Measurements from ENCODE around the gene EVC. TPM values are rescaled to one million over a fixed set of nuclear protein-coding genes. Genes with fewer than 3 reads are reported as not detected.

Gene EVC
- total and polyA plus RNA-seq, 2 of the 4 experiments (the other 2 are of a cell fraction) = 16.8 to 18.9 TPM

GRCh38 chr4:5720157-5720850 lies 9.3 kb downstream of the EVC start:
- Histone ChIP-seq H3K4me1 (ENCODE audit: control insufficient read depth, insufficient read depth, low read length) (peaks cover 22% of the 10 kb centered on the region), H3K4ac (ENCODE audit: low read depth, low read length) (peak overlapping the region; percentile 63), H4K91ac (ENCODE audit: insufficient read depth, low read depth, low read length) (peak overlapping the region; percentile 31; the same call in 1 of the 2 replicates), H2AFZ (replicated peaks; ENCODE audit: low read length, poor library complexity) (no peak overlapping the region), H2BK20ac (ENCODE audit: low read depth, low read length) (peak overlapping the region; percentile 22; the same call in 1 of the 2 replicates), H3K27ac (ENCODE audit: insufficient read depth, low read length) (no peak overlapping the region), H2BK120ac (ENCODE audit: low read depth, low read length) (peak overlapping the region; percentile 44), H3K9me1 (ENCODE audit: insufficient read depth, low read length) (peaks cover 34% of the 10 kb centered on the region), H3K79me1 (ENCODE audit: low read depth in 1 of 2, low read length in 2 of 2) (peaks cover 39 to 79% of the 10 kb centered on the region in 2 experiments), H3K36me3 (ENCODE audit: control insufficient read depth, insufficient read depth, low read length) (peaks cover 24% of the 10 kb centered on the region), H3K9ac (ENCODE audit: low read depth, low read length) (no peak overlapping the region), H3K4me2 (ENCODE audit: low read depth, low read length) (no peak overlapping the region), H3K18ac (ENCODE audit: low read depth, low read length) (peak overlapping the region; percentile 27; the same call in 1 of the 2 replicates), H4K8ac (ENCODE audit: low read depth in 2 of 2, low read length in 2 of 2) (peak overlapping the region in 1 of 2 experiments; percentile 39; a peak in 1 of 4 replicates), H3K14ac (replicated peaks; ENCODE audit: low read depth, low read length) (peak overlapping the region; percentile 63), H2BK5ac (ENCODE audit: low read depth, low read length, poor library complexity, severe bottlenecking) (no peak overlapping the region), H3K4me3 (ENCODE audit: insufficient read depth, low read depth, low read length) (no peak overlapping the region), H3K56ac (ENCODE audit: extremely low read depth, insufficient read depth, low read length) (no peak overlapping the region), H3K23ac (ENCODE audit: low read depth, low read length) (peak overlapping the region; percentile 40; the same call in 1 of the 2 replicates), H4K5ac (ENCODE audit: low read depth, low read length) (no peak overlapping the region), H3K27me3 (ENCODE audit: control insufficient read depth, insufficient read depth, low read length) (no peaks in the 10 kb centered on the region), H2BK15ac (ENCODE audit: low read depth, low read length) (no peak overlapping the region; the same call in 2 of the 3 replicates), H2AK5ac (ENCODE audit: low read depth, low read length) (peak overlapping the region; percentile 42; the same call in 1 of the 2 replicates), H3K9me3 (ENCODE audit: control insufficient read depth, insufficient read depth, low read length) (peaks cover under 1% of the 10 kb centered on the region; the same call in 1 of the 2 replicates), H2AK9ac (replicated peaks; ENCODE audit: low read depth, low read length, poor library complexity) (peak overlapping the region; percentile 56), H4K20me1 (ENCODE audit: insufficient read depth, low read length) (peaks cover 63% of the 10 kb centered on the region)
- BruUV-seq (replicated peaks) = no TSS peak
- in situ Hi-C loops (cut with MboI; ENCODE audit: low sequenced_read_pairs) (no loop called here), intact Hi-C loops (cut with micrococcal nuclease) (no loop called here), dilution Hi-C loops (cut with HindIII; ENCODE audit: low sequenced_read_pairs, unreplicated experiment) (no loop called here)
- CTCF ChIA-PET = no interaction called here
- ATAC-seq (ENCODE audit: low read depth) (no peak), DNase-seq (no peak)
- POLR2A ChIA-PET (ENCODE audit: unreplicated experiment) = no interaction called here
- WGBS, 2 experiments (ENCODE audit: extremely low coverage in 2 of 2, insufficient read length in 1 of 2) = 80% methylated on average over 2 of the region's 16 CpGs; no CpG with 5 or more reads in 1 of the 2 experiments
- TF ChIP-seq POLR2A (IDR thresholded peaks at IDR 0.05; ENCODE audit: low read depth, low read length) (no peak), MAZ (IDR thresholded peaks at IDR 0.05; ENCODE audit: borderline replicate concordance, low read depth, low read length) (no peak), FOS (IDR thresholded peaks at IDR 0.05; ENCODE audit: low read depth, low read length) (no peak), USF2 (IDR thresholded peaks at IDR 0.05; ENCODE audit: low read depth, low read length) (no peak), BHLHE40 (IDR thresholded peaks at IDR 0.05; ENCODE audit: low read depth, low read length) (no peak), NFE2L2 (IDR thresholded peaks at IDR 0.05; ENCODE audit: low read depth, low read length) (no peak), CTCF (conservative IDR thresholded peaks at IDR 0.05; ENCODE audit: low read depth, low read length) (no peak), ELK1 (IDR thresholded peaks at IDR 0.05; ENCODE audit: borderline replicate concordance, low read depth, low read length) (no peak), SMC3 (IDR thresholded peaks at IDR 0.05; ENCODE audit: low read depth, low read length) (no peak), MAFK (IDR thresholded peaks at IDR 0.05; ENCODE audit: low read depth, low read length) (no peak), RFX5 (IDR thresholded peaks at IDR 0.05; ENCODE audit: low read depth, low read length) (no peak), MXI1 (IDR thresholded peaks at IDR 0.05; ENCODE audit: borderline replicate concordance, low read depth, low read length) (no peak), RAD21 (IDR thresholded peaks at IDR 0.05; ENCODE audit: low read length) (no peak), RCOR1 (IDR thresholded peaks at IDR 0.05; ENCODE audit: insufficient replicate concordance, low read length) (no peak), CEBPB (IDR thresholded peaks at IDR 0.05; ENCODE audit: low read depth, low read length) (no peak)

Measured in IMR-90 (cell line).